PFSK-1 (cell line): ENCODE results near the gene CPB2.

ENCODE experiments used
- POLR2AphosphoS5 ChIP-seq: IDR thresholded peaks from 2 replicates; pipeline ENCODE4 v1.6.1; 2012; ENCODE audit warnings: low read depth, mild to moderate bottlenecking, control low read depth, low read length, moderate library complexity
- REST ChIP-seq, 2 experiments: IDR thresholded peaks; 2 replicates each; pipeline versions ENCODE4 v1.6.1 to v1.8.0; 2011 to 2012; ENCODE audit warnings: low read depth in 2 of 2, low read length in 2 of 2, control low read depth in 1 of 2, inconsistent platforms in 1 of 2, mild to moderate bottlenecking in 1 of 2, moderate library complexity in 1 of 2; ENCODE audit not compliant: insufficient read depth in 1 of 2

- TF ChIP-seq POLR2AphosphoS5 (no peak), REST (IDR thresholded peaks at IDR 0.05; ENCODE audit: insufficient read depth in 1 of 2, low read depth in 2 of 2, low read length in 2 of 2) (no peak)
Measured at GRCh38 chr13:46086985-46087384, 17.8 kb downstream of the CPB2 start.
